GM12878 (cell line): Measurements from ENCODE around the gene ZNF644. TPM values are rescaled to one million over a fixed set of nuclear protein-coding genes. Genes with fewer than 3 reads are reported as not detected.

Experiments
- ATAC-seq: fragments of 200-7000 bp; cut with Tn5 transposase; 3 replicates; pipeline ENCODE4 v1.9.1; 2020; ENCODE audit warnings: mild to moderate bottlenecking, moderate library complexity
- BruUV-seq: library from RNA; stranded (reverse); fragments of 400-500 nt; replicated peaks from 2 replicates; lab custom pipeline; 2021; lab: Mats Ljungman, UMichigan
- CTCF ChIA-PET: fragments of 300-600 bp; sonication (Branson Sonifier 250); formaldehyde crosslinking; extraction: SDS; loops from one replicate; lab custom pipeline; 2021; ENCODE audit warnings: inconsistent platforms; lab: Yijun Ruan, JAX
- POLR2A ChIA-PET: fragments of 350-600 bp; formaldehyde crosslinking; extraction: SDS; loops from one replicate; lab custom pipeline; 2021; ENCODE audit warnings: inconsistent platforms; lab: Charles Lee
- RAD21 ChIA-PET: fragments of 300-600 bp; sonication (Branson Sonifier 250); formaldehyde crosslinking; loops from one replicate; lab custom pipeline; 2023; ENCODE audit warnings: antibody characterized with exemption; ENCODE audit not compliant: unreplicated experiment; lab: Charles Lee
- SMC1A ChIA-PET: fragments of 300-600 bp; sonication (Branson Sonifier 250); formaldehyde crosslinking; loops from one replicate; lab custom pipeline; 2023; ENCODE audit not compliant: unreplicated experiment, uncharacterized antibody; lab: Charles Lee
- DNase-seq: peaks from one replicate; pipeline ENCODE4 v3.0.0-alpha.2; 2011; ENCODE audit warnings: low read depth, low spot score
- FAIRE-seq: peaks from 3 replicates; lab custom pipeline; 2011; peaks lifted over from hg19 to GRCh38; lab: Jason Lieb, UNC
- H2AFZ ChIP-seq: 2 replicates; pipeline ENCODE4 v1.6.0; 2011; ENCODE audit warnings: low read depth, low read length, control low read depth; ENCODE audit not compliant: control insufficient read depth
- H3K27ac ChIP-seq: 2 replicates; pipeline ENCODE4 v1.5.1; 2011; ENCODE audit warnings: control low read depth; ENCODE audit not compliant: control insufficient read depth, insufficient read depth
- H3K27me3 ChIP-seq, 2 experiments: replicated peaks in 1 of 2; 2 replicates each; pipeline versions ENCODE4 v1.6.0 to v1.6.1; 2011; ENCODE audit warnings: low read length in 1 of 2; ENCODE audit not compliant: control insufficient read depth in 2 of 2, insufficient read depth in 2 of 2
- H3K36me3 ChIP-seq, 2 experiments: 2 replicates each; pipeline ENCODE4 v1.5.1; 2011; ENCODE audit warnings: low read length in 1 of 2; ENCODE audit not compliant: control insufficient read depth in 2 of 2, insufficient read depth in 2 of 2
- H3K4me1 ChIP-seq: 2 replicates; pipeline ENCODE4 v1.6.1; 2011; ENCODE audit warnings: mild to moderate bottlenecking, low read length, moderate library complexity, mixed read lengths; ENCODE audit not compliant: control insufficient read depth, insufficient read depth
- H3K4me2 ChIP-seq: 2 replicates; pipeline ENCODE4 v1.6.0; 2011; ENCODE audit warnings: control low read depth; ENCODE audit not compliant: control insufficient read depth, insufficient read depth
- H3K4me3 ChIP-seq: fragments of 200-600 bp; sonication (generic); 2 replicates; pipeline ENCODE4 v1.5.1; 2016
- H3K79me2 ChIP-seq: 2 replicates; pipeline ENCODE4 v1.6.0; 2011; ENCODE audit warnings: low read length; ENCODE audit not compliant: control insufficient read depth, insufficient read depth
- H3K9ac ChIP-seq: 2 replicates; pipeline ENCODE4 v1.8.0; 2011; ENCODE audit warnings: low read length, control low read depth, mixed read lengths; ENCODE audit not compliant: control insufficient read depth, insufficient read depth
- H3K9me3 ChIP-seq: replicated peaks from 3 replicates; pipeline ENCODE4 v1.5.1; 2011; ENCODE audit warnings: mild to moderate bottlenecking, low read length; ENCODE audit not compliant: control insufficient read depth, insufficient read depth
- H4K20me1 ChIP-seq: 2 replicates; pipeline ENCODE4 v1.6.0; 2011; ENCODE audit not compliant: control insufficient read depth, insufficient read depth
- BCL11A ChIP-seq: IDR thresholded peaks from 2 replicates; pipeline ENCODE4 v1.6.1; 2011; ENCODE audit warnings: low read depth, low read length
- BMI1 ChIP-seq: fragments of 450-650 bp; IDR thresholded peaks from 2 replicates; pipeline ENCODE4 v1.6.1; 2016; ENCODE audit warnings: mild to moderate bottlenecking, moderate library complexity, borderline replicate concordance
- CEBPZ ChIP-seq: fragments of 150-350 bp; IDR thresholded peaks from 2 replicates; pipeline ENCODE4 v1.6.1; 2016; ENCODE audit warnings: low read depth, low read length
- DPF2 ChIP-seq: fragments of 450-650 bp; IDR thresholded peaks from 2 replicates; pipeline ENCODE4 v1.6.1; 2017; ENCODE audit warnings: mild to moderate bottlenecking
- FOXK2 ChIP-seq: fragments of 450-650 bp; IDR thresholded peaks from 2 replicates; pipeline ENCODE4 v1.6.1; 2017; ENCODE audit warnings: mild to moderate bottlenecking, moderate library complexity
- GABPA ChIP-seq: IDR thresholded peaks from 2 replicates; pipeline ENCODE4 v1.6.1; 2014; ENCODE audit warnings: antibody characterized with exemption, low read depth, mild to moderate bottlenecking, inconsistent platforms
- IKZF2 ChIP-seq, 2 experiments: fragments of 450-650 bp; IDR thresholded peaks; 2 replicates each; pipeline ENCODE4 v1.6.1; 2017; ENCODE audit warnings: mild to moderate bottlenecking in 2 of 2, moderate library complexity in 2 of 2
- MYC ChIP-seq: IDR thresholded peaks from 2 replicates; pipeline ENCODE4 v1.6.1; 2011; ENCODE audit warnings: mild to moderate bottlenecking, low read length, moderate library complexity, inconsistent platforms; ENCODE audit not compliant: insufficient read depth, insufficient replicate concordance, insufficient read length, severe bottlenecking
- NFYA ChIP-seq: IDR thresholded peaks from 2 replicates; pipeline ENCODE4 v1.6.1; 2011; ENCODE audit warnings: low read depth, mild to moderate bottlenecking, low read length, improper control_type of control experiment, borderline replicate concordance
- NR2C1 ChIP-seq: fragments of 450-650 bp; IDR thresholded peaks from 2 replicates; pipeline ENCODE4 v1.6.1; 2017; ENCODE audit warnings: antibody characterized with exemption, mild to moderate bottlenecking, moderate library complexity
- NR2F1 ChIP-seq: fragments of 450-650 bp; conservative IDR thresholded peaks from 2 replicates; pipeline ENCODE4 v1.6.1; 2017; ENCODE audit warnings: mild to moderate bottlenecking
- RAD21 ChIP-seq: IDR thresholded peaks from 2 replicates; pipeline ENCODE4 v1.6.1; 2011; ENCODE audit warnings: mild to moderate bottlenecking, low read depth, low read length, moderate library complexity; ENCODE audit not compliant: insufficient read depth
- RB1 ChIP-seq: fragments of 450-650 bp; formaldehyde crosslinking; IDR thresholded peaks from 2 replicates; pipeline ENCODE4 v1.6.1; 2017; ENCODE audit warnings: mild to moderate bottlenecking, borderline replicate concordance
- SIX5 ChIP-seq: IDR thresholded peaks from 2 replicates; pipeline ENCODE4 v1.6.1; 2011; ENCODE audit warnings: mild to moderate bottlenecking, low read depth, low read length, moderate library complexity; ENCODE audit not compliant: severe bottlenecking
- TCF3 ChIP-seq: IDR thresholded peaks from 2 replicates; pipeline ENCODE4 v1.6.1; 2012; ENCODE audit warnings: low read depth, mild to moderate bottlenecking, low read length, borderline replicate concordance; ENCODE audit not compliant: insufficient read depth
- WRNIP1 ChIP-seq: IDR thresholded peaks from 2 replicates; pipeline ENCODE4 v1.6.1; 2011; ENCODE audit warnings: low read depth, low read length, improper control_type of control experiment, borderline replicate concordance
- YBX1 ChIP-seq: fragments of 450-650 bp; IDR thresholded peaks from 2 replicates; pipeline ENCODE4 v1.6.1; 2016; ENCODE audit warnings: antibody characterized with exemption
- in situ Hi-C: fragments of 300-500 bp; cut with MboI; formaldehyde crosslinking; loops from 9 replicates; pipeline ENCODE4 v1.14.3; 2018; ENCODE audit warnings: mixed read lengths
- intact Hi-C: fragments of 100-400 bp; cut with micrococcal nuclease; formaldehyde crosslinking; loops from one replicate; pipeline ENCODE4 v1.14.2; 2022; ENCODE audit not compliant: unreplicated experiment
- polyA plus RNA-seq, 11 experiments: library from polyadenylated mRNA; depleted of rRNA in 4 of 11; unstranded in 6 of 11; stranded (reverse) in 5 of 11; fragments of >200 nt; fragmentation: Nextera tagmentation in 4 of 11; fragmentation: Illumina TruSeq in 1 of 11; extraction: Ambion mirVana in 4 of 11; extraction: Trizol in 1 of 11; gene quantifications; 1 replicate in 1 of 11; 2 replicates in 10 of 11; pipeline versions ENCODE4 v1.2.1 to v1.2.3, GENCODE V29; 2011 to 2016; ENCODE audit warnings: inconsistent platforms in 2 of 11, missing spikeins in 2 of 11, low read depth in 1 of 11
- total RNA-seq, 4 experiments: library from RNA; depleted of rRNA in 3 of 4; stranded (reverse); fragments of >200 nt in 3 of 4; fragmentation: Illumina TruSeq in 1 of 4; extraction: Trizol in 1 of 4; gene quantifications; 2 replicates each; pipeline versions ENCODE4 v1.2.1 to v1.2.3, GENCODE V29; 2013 to 2021
- TF ChIP-seq, protein P1 (sequence below): fragments of 150-350 bp; IDR thresholded peaks from 2 replicates; pipeline ENCODE4 v1.6.1; 2014; ENCODE audit warnings: mild to moderate bottlenecking, low read depth, low read length

The ZNF644 gene
- total and polyA plus RNA-seq, 10 of the 15 experiments (the other 5 are each of a cell fraction or from before 2014, with no cell fraction given): 17.7 to 55.3 (median 29.5) TPM

DNA sequence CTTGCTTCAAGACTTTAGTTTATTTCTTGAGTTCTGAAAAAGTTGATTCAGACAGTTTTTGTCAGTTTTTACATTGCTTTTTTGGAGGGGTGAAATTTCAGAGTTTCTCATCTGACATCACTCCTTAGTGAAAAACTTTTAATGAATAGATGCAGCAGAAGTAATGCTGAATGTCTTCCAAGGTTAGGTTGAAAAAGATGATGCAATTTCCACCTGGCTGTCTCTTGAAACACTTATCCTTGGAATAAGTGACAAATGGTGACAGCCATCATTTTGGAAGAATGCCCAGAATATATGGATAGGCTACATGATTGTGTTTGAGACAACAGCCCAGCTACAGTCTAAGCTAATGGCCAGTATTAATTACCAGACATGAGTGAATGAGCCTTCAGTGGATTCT lies 140.8 kb downstream of the ZNF644 start:
- CTCF ChIA-PET: no interaction called here
- POLR2A ChIA-PET: no interaction called here
- no peaks in the 10 kb centered on the region for H3K4me1 ChIP-seq
- TF ChIP-seq NR2C1: no peak
- no peak for TF ChIP-seq DPF2
- no peak for TF ChIP-seq WRNIP1
- TF ChIP-seq RB1: no peak
- TF ChIP-seq NR2F1: no peak
- no peak for TF ChIP-seq SIX5
- TF ChIP-seq, protein P1, sequence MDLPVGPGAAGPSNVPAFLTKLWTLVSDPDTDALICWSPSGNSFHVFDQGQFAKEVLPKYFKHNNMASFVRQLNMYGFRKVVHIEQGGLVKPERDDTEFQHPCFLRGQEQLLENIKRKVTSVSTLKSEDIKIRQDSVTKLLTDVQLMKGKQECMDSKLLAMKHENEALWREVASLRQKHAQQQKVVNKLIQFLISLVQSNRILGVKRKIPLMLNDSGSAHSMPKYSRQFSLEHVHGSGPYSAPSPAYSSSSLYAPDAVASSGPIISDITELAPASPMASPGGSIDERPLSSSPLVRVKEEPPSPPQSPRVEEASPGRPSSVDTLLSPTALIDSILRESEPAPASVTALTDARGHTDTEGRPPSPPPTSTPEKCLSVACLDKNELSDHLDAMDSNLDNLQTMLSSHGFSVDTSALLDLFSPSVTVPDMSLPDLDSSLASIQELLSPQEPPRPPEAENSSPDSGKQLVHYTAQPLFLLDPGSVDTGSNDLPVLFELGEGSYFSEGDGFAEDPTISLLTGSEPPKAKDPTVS: no peak
- TF ChIP-seq BCL11A: no peak
- no peak for TF ChIP-seq TCF3
- TF ChIP-seq YBX1: no peak
- no peak for TF ChIP-seq CEBPZ
- TF ChIP-seq GABPA: no peak
- TF ChIP-seq IKZF2 (IDR thresholded peaks at IDR 0.05): no peak
- no peak for TF ChIP-seq FOXK2
- TF ChIP-seq NFYA: no peak
- no peak for TF ChIP-seq MYC
- TF ChIP-seq BMI1: no peak
- no peak for TF ChIP-seq RAD21

More for the DNA sequence above, 140.8 kb downstream of the ZNF644 start:
- no peak for ATAC-seq
- Histone ChIP-seq H3K36me3 (no peaks in the 10 kb centered on the region), H3K27me3 (no peaks in the 10 kb centered on the region), H3K4me3 (no peak overlapping the region), H4K20me1 (no peaks in the 10 kb centered on the region), H3K9me3 (peaks cover 2% of the 10 kb centered on the region; the same call in 2 of the 3 replicates), H3K9ac (no peak overlapping the region), H3K79me2 (no peaks in the 10 kb centered on the region), H2AFZ (no peak overlapping the region), H3K27ac (no peak overlapping the region), H3K4me2 (no peak overlapping the region)
- RAD21 ChIA-PET: no interaction called here
- FAIRE-seq: no peak
- in situ Hi-C loops: no loop called here
- no peak for DNase-seq
- intact Hi-C loops: no loop called here
- BruUV-seq: no TSS peak
- SMC1A ChIA-PET: no interaction called here
